Mesangial cell (primary cell): ENCODE results near the gene FAM98A. TPM values are rescaled to one million over a fixed set of nuclear protein-coding genes. Genes with fewer than 3 reads are reported as not detected.

Source experiments
- total RNA-seq: library from RNA; depleted of rRNA; stranded (reverse); fragments of >200 nt; gene quantifications from 2 replicates; pipeline ENCODE4 v1.2.3, GENCODE V29; 2015

The FAM98A gene
- total RNA-seq, result 23.1 and 118 TPM in 2 replicates

GRCh38 chr2:33599175-33599942 is at the start of gene FAM98A:
Gene FAM98A, minus strand, starts transcription at chr2:33599299. Its CDS starts 78 bp downstream, at chr2:33599221.

Other genes starting within 250 kb of the FAM98A start
- 0.63 TPM in 1 of 2 replicates, not detected in the other for gene RASGRP3, start 122.7 kb downstream of the FAM98A start, total RNA-seq